ENCODE results near the gene CFAP126.
"Not testable (repeated sequence)": the region's sequence is repeated elsewhere in the genome, so short reads cannot be mapped to it uniquely, and the experiment has no call there.

The CFAP126 gene

GRCh38 chr1:161382214-161383019 lies 14.7 kb upstream of the CFAP126 start:
- FAIRE-seq (no peak), DNase-seq (ENCODE audit: insufficient read length, low spot score) (peak; percentile 48)

- no peak for FAIRE-seq
- DNase-seq (ENCODE audit: insufficient read length, low spot score): no peak
These were observed 14.0 kb upstream of the CFAP126 start for GRCh38 chr1:161381707-161382106.

- DNase-seq (ENCODE audit: insufficient read length, low spot score) (no peak), FAIRE-seq (no peak)
These were observed 11.4 kb upstream of the CFAP126 start for GRCh38 chr1:161379071-161379470.

DNA sequence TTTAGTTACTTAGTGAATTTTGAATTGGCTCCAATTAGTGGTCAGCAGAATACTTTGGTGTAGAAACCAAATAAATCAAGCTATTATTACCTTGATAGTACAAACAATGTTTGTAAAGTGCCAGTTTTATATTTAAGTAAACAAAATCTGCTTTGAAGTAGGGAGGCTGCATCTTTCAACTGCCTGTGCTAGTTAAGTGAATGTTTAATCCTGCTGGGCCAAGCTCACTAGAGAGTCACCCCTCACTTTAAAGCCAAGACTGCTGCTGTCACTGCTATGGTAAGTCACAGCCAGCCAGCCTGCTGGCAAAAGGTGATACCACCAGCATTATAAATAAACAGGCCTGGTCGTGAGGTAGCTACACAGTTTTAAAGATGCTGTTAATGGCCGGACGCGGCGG lies 10.3 kb upstream of the CFAP126 start:
- DNase-seq (ENCODE audit: insufficient read length, low spot score) (no peak), FAIRE-seq (no peak)

DNA sequence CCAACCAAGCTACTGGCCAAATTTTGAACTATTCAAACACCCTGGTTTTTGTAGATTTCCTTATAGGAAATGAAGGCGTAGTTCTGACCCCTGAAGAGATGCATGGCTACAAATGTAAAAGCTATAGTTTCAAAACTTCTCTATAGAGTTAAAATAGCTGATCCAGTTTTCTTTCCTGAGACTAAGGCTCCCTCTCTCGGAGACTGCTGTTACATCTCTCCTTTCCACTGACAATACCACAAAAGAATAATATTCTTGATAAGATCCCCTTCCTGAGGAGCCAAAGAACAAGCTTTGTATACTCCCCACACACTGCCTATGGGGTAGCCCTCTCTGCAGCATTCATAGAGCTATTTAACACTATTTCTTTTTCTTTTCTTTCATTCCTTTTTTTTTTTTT lies 6.7 kb upstream of the CFAP126 start:
- DNase-seq (ENCODE audit: insufficient read length, low spot score): no peak

DNA sequence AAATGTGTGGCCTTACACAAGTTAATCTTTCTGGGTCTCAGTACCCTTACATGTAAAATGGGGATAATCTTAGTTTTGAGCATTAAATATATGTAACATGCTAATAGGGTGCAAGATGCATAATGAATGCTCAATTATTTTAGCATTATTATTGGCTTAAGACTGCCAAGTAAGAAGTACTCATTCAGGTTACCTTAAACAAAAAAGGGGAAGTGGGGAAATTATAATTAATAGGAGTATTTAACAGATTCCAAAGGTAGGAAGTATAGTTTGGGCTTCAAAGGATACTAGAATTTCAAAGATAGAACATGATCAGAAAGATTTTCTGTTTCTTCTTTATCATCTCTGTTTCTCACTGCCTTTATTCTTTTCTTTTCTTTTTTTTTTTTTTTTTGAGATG lies 5.8 kb upstream of the CFAP126 start:
- DNase-seq (ENCODE audit: insufficient read length, low spot score): no peak
- no peak for FAIRE-seq

More for the DNA sequence above, 6.7 kb upstream of the CFAP126 start:
- no peak for FAIRE-seq

- FAIRE-seq (no peak), DNase-seq (ENCODE audit: insufficient read length, low spot score) (no peak)
These were observed 2.5 kb downstream of the CFAP126 start for GRCh38 chr1:161365207-161365606.

DNA sequence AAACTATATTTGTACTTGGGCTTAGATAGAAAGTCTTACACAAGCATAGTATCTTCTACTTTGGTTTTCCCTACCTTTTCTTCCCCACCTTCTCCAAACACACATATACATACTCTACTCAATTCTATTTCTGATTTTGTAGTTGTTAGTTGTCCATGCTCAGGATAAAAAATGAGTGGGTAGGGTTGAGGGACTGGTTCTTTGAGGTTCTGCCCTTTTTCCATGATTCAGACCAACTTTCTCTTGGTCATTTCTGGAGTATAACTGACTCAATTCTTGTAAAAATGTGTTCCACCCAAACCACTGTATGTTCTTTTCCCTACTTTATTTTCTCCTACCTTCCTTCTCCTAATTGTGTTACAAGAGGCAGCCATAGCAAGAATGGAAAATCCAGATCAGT lies 3.3 kb downstream of the CFAP126 start:
- FAIRE-seq: no peak

GRCh38 chr1:161359291-161359690 lies 8.4 kb downstream of the CFAP126 start:
- FAIRE-seq (no peak), DNase-seq (ENCODE audit: insufficient read length, low spot score) (no peak)

More for the DNA sequence above, 3.3 kb downstream of the CFAP126 start:
- DNase-seq (ENCODE audit: insufficient read length, low spot score): no peak

DNA sequence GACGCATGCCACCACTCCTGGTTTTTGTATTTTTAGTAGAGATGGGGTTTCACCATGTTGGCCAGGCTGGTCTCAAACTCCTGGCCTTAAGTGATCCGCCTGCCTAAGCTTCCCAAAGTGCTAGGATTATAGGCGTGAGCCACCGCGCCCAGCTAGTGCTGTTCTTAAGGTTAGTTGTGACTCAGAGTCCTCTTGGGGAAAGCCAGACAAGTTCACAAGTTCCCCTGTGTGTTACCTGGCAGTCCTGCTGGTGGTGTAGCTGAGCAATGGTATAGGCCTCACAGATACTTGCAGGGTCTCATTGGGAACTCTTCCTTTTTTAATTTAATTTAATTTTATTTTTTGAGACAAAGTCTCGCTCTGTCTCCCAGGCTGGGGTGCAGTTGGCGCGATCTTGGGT lies 10.6 kb downstream of the CFAP126 start:
- DNase-seq (ENCODE audit: insufficient read length, low spot score) (no peak), FAIRE-seq (no peak)

- DNase-seq (ENCODE audit: insufficient read length, low spot score) (no peak), FAIRE-seq (no peak)
These were observed 16.2 kb downstream of the CFAP126 start for GRCh38 chr1:161351482-161351881.

GRCh38 chr1:161350671-161351070 lies 17.0 kb downstream of the CFAP126 start:
- FAIRE-seq (no peak), DNase-seq (ENCODE audit: insufficient read length, low spot score) (no peak)

DNA sequence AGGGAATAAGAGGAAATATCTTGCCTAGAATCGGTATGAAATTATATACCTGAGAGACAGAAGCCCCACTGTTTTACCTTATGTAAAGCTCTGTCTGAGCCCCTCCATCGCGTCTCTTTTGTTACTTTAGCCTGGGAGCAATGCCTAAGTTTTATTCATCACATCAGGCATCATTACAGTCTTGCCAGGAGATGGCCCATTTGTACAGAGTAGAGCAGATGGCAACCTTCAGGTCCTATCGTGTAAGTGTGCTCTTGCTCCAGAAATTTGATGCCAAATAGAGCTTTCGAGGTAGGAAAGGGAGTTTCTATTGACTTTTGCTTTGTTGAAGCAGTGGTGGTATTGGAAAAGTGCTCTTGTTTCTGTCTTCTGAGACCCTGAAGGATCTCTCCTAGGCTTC lies 24.9 kb downstream of the CFAP126 start:
- FAIRE-seq: no peak

DNA sequence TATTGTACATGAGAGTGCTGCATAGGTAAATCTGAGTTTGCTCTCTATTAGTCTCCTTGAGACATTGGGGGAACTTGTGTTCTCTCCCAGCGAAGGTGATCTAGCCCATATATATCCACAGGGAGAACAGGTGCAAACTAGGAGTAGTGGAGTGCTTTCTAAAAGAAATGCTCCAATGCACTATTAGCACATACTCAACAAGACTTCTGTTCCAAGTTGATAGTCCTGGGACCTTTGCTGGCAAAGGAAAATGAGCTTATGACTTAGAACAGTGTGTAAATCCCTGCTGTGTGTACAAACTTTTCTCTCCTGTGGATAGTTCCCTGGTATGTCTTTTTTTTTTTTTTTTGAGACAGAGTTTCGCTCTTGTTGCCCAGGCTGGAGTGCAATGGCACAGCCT lies 25.5 kb downstream of the CFAP126 start:
- FAIRE-seq (no peak), DNase-seq (ENCODE audit: insufficient read length, low spot score) (no peak)

More for the DNA sequence above, 24.9 kb downstream of the CFAP126 start:
- no peak for DNase-seq (ENCODE audit: insufficient read length, low spot score)

DNA sequence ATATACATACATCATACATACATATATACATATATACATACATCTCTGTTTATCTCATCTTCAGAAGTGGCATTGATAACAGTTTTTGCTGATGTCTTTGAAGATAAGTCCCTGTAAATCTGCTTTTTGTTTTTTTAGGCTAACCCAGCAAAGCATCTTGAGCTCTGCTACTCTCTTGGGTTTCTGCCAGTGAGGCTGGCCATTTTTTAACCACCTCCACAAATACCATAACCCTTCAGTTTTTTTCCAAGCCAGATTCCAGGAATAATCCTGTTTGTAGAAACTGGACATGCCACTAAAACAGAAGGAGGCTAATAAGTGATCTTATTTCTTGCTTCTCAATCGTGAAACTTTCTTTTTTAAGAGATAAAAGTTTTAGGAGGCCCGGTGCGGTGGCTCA lies 31.9 kb downstream of the CFAP126 start:
- no peak for DNase-seq (ENCODE audit: insufficient read length, low spot score)
- no peak for FAIRE-seq

GRCh38 chr1:161333166-161333565 lies 34.5 kb downstream of the CFAP126 start:
- DNase-seq (ENCODE audit: insufficient read length, low spot score) (no peak), FAIRE-seq (no peak)

GRCh38 chr1:161330346-161330745 lies 37.3 kb downstream of the CFAP126 start:
- FAIRE-seq: no peak
- DNase-seq (ENCODE audit: insufficient read length, low spot score): no peak

- FAIRE-seq: no peak
- no peak for DNase-seq (ENCODE audit: insufficient read length, low spot score)
These were observed 43.7 kb downstream of the CFAP126 start for GRCh38 chr1:161324020-161324419.

- DNase-seq (ENCODE audit: insufficient read length, low spot score); FAIRE-seq: not testable (repeated sequence)
These were observed 51.6 kb downstream of the CFAP126 start for GRCh38 chr1:161315841-161316674.
